HG02943 (cell line): ENCODE results near the gene VPS18.

Experiments used
- ATAC-seq: cut with Tn5 transposase; IDR thresholded peaks from one replicate; pipeline ENCODE4 v1.9.1; 2021; ENCODE audit warnings: mild to moderate bottlenecking, low read depth, moderate library complexity; ENCODE audit not compliant: unreplicated experiment

The VPS18 gene

DNA sequence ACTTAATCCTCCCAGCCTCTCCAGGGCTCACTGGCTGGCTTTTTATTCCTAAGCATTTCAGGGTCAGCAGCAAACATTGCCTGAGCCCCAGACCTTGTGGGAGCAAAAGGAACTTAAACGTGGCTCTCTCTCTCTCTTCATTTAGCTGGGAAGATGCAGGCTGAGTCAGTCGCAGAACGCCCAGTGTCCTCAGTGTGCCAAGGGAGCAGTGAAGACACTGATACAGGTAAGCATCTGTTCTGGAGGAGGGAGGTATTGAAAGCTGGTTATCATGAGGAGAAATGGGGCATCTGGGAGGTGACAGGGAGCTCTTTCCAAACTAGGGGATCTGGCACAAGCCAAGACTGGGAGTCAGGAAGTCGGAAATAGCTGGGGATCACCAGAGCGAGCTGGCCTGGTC, 24.6 kb upstream of the VPS18 start:
- no peak for ATAC-seq

GRCh38 chr15:40870716-40871115, 23.5 kb upstream of the VPS18 start:
- no peak for ATAC-seq

- no peak for ATAC-seq
These were observed 22.3 kb upstream of the VPS18 start for GRCh38 chr15:40871749-40872617.

DNA sequence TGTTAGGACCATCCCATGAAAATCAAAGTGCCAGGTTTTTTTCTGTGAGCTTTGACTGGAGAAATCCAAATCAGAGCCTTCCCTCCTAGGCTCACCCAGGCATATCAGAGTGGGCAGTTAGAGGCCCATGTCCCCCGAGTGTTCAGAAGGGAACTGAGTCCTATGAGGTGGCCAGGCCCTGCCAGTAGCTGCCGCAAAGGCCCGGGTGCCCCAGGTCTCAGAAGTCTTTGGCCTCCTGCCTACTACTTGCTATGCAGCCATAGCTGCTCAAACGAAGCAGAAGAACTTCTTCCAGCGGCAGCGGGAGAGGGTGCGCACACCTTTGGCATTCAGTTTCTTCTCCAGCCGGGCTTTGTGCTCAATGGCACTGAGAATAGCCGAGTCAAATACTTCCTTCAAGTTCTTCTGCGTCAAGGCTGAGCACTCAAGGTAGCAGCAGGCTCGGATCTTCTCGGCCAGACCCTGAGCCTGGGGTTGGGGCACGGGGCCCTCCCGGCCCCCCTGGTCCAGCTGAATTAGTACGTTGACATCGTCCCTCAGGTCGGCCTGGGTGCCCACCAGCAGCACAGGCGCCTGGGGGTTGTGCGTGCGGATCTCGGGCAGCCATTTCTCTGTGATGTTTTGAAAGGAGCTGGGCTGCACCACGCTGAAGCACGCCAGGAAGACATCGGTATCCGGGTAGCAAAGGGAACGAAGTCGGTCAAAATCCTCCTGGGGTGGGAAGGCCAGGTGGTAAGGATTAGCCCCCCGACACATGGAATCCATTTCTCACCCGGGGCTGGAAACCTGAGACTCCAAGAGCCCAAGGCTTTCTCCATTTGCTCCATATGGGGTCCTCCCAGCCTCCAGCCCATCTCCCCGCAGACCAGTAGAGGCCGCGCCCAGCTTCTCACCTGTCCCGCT, 21.2 kb upstream of the VPS18 start:
- no peak for ATAC-seq

- no peak for ATAC-seq
These were observed 20.3 kb upstream of the VPS18 start, which contains the start of gene RHOV for GRCh38 chr15:40873694-40874561. Gene RHOV (minus strand): TSS chr15:40874234. CDS start chr15:40874139, 95 bp downstream.

GRCh38 chr15:40875991-40876730, 18.1 kb upstream of the VPS18 start:
- ATAC-seq: no peak

DNA sequence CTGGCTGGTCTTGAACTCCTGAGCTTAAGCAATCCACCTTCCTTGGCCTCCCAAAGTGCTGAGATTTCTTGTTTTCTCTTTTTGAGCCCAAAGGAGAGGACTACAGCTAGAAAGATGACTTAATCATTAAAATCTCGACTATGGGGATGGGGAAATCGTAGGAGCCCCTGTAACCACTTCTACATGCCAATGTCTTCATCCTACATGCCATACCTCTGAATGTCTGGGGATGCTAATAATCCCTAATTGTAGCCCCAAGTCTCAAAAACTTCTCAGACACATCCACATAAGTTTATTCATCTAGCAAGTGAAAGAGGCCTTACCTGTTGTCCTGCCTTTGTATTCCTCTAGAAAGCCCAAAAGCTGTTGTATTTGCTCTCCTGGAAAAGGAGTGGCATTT, 16.6 kb upstream of the VPS18 start:
- no peak for ATAC-seq

GRCh38 chr15:40878785-40879184, 15.5 kb upstream of the VPS18 start:
- no peak for ATAC-seq

DNA sequence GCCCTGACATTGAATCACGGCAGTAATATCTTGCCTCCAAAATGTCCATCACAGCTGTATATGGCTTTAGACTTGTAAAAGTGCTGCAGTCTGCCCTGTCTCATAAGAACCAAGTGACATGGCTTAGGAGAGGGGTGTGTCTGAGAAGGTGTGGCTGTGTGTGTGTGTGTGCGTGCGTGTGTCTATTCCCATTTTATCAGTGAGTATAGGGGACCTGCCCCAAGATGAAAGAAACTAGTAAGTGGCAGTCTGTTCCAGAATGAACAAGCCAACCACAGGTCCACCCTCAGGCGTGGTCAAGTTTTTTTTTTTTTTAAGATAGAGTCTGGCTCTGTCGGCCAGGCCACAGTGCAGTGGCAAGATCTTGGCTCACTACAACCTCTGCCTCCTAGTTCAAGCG, 14.6 kb upstream of the VPS18 start:
- no peak for ATAC-seq

DNA sequence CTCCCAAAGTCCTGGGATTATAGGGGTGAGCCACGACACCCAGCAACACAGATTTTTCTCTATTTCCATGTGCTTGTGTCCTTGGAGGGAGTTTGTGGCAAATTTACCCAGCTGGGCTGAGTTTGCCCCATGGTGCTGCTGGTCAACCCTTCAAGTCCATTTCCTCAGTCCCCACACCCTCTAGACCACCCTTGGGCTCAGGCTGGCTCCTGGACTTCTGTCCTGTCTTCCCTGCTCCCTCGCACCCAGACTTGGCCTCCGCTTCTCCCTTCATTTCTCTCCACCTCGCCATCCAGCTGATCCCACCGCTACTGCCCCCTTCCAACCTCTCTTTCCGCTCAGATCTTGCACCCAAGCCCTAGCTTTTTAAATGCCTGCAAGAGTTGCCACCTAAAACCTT, 12.9 kb upstream of the VPS18 start:
- no peak for ATAC-seq

DNA sequence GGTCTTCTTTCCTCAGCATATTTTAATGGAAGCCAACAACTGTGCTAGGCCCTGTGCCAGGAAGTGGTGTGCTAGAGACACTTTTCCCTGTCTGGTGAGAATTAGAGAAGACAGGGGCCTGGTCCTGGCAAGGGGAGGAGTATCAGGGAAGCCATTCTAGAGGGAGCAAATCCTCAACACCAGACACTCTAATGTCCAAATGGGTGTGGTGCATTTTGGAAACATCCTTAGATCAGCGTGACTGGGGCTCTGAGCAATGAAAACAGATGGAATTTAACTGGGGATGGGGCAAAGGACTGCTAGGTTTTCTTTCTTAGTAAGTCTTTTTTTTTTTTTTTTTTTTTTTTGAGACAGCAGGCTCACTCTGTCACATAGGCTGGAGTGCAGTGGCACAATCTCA, 7.7 kb upstream of the VPS18 start:
- no peak for ATAC-seq

- no peak for ATAC-seq
These were observed 5.1 kb upstream of the VPS18 start for GRCh38 chr15:40889112-40889511.

- ATAC-seq: no peak
These were observed 3.1 kb upstream of the VPS18 start for GRCh38 chr15:40891138-40891537.

- ATAC-seq: no peak
These were observed 2.3 kb upstream of the VPS18 start for GRCh38 chr15:40891810-40892446.

DNA sequence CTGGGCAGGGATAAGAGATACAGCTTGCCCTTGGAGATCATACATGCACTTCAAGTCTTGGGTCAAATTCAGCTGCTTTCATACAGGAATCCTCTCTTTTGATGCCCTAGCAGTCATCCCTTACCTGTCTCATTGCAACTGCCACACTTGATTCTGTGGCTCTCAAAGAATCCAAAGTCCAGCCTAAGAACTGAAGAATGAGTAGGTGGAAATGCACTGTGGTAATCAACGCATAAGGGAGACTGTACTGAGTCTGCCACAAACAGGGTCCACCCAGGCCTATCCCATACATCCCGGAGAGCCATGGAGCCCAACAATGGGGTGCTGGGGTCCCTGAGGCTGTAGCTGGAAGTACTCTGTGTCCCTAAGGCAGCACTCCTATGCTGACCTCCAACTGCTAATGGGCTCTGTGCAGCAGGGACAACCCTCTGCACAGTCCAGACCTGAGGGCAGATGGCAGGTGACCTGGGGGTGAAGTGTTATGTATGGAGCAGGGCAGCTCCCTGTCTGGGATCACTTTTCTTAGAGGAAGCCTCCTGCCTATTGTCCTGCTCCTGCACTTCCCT, 1.7 kb upstream of the VPS18 start:
- ATAC-seq: no peak

- ATAC-seq: no peak
These were observed 1.1 kb upstream of the VPS18 start for GRCh38 chr15:40893019-40893670.

DNA sequence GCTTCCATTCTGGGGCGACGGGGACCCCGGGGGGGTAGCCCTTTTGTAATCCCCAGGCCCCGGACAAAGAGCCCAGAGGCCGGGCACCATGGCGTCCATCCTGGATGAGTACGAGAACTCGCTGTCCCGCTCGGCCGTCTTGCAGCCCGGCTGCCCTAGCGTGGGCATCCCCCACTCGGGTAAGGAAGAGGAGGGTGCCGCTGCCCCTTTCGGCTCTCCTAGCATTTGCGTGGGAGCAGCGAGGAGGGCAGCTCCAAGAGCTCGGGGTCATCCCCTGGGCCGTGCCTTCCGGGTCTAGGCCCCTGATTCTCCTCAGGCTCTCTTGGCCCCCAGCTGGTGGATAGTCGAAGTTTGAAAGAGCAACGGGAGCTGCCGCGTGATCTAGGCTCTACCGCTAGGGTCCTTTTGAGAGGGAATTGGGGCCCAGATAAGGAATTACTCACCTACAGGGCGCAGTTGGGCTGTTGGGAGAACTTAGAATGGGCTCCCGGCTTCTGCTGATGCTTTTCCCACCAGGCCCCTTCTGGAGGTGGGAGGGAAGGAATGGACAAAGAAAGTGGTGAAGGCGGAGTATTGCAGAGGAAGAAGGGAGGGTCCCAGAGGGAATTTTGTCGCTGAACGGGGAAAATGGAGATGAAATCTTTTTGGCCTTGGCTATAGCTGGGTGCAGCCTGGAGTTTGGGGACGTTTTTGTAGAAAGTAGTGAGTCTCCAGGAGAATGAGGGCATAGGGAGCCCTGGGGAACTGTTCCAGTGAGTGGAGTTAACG, 615 bp downstream of the VPS18 start:
- no peak for ATAC-seq
